CD4-positive, alpha-beta T cell treated with Interleukin-4 for 1 hour (primary cell): ENCODE measurements around the gene LBP.
"Not testable (repeated sequence)": the region's sequence is repeated elsewhere in the genome, so short reads cannot be mapped to it uniquely, and the experiment has no call there.

ENCODE experiments used
- DNase-seq, 2 donors: peaks; one replicate each; pipeline ENCODE4 v3.0.0-alpha.2; 2020 to 2022

The LBP gene

DNA sequence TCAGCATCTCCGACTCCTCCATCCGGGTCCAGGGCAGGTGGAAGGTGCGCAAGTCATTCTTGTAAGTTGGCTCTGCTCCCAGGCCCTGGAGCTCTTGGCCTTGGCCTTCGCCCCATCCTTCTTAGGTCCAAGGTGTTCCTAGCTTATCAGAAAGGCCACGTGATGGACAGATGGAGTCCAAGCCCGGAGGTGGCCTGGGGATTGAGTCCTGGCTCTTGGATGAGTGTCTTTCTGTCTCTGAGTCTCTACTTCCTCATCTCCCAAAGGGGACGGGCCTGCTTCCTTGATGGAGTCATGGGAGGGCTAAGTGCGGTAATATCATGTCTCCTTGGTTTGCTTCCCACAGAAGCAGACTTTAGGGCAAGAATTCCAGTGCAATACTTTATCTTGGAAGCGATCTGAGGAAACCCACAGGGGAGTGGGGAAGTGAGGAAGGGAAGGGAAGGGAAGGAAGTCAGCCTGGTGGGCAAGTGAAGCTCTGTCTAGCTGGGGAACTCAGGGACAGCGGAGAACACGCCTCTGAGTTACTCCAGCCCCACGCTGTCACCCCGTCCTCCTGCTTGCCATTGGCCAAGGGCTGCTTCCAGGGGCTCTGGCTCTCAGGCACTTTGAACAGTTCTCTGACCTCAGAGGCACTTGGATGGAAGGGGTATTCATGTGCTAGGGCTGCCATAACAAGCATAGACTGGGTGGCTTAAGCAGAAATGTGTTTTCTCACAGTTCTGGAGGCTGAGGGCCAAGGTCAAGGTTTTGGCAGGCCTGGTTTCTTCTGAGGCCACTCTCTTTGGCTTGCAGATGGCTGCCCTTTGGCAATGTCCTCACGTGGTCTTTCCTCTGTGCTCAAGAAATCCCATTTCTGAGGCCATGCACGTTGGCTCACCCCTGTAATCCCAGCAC is 4.8 kb downstream of the LBP start:
- DNase-seq: no peak

DNA sequence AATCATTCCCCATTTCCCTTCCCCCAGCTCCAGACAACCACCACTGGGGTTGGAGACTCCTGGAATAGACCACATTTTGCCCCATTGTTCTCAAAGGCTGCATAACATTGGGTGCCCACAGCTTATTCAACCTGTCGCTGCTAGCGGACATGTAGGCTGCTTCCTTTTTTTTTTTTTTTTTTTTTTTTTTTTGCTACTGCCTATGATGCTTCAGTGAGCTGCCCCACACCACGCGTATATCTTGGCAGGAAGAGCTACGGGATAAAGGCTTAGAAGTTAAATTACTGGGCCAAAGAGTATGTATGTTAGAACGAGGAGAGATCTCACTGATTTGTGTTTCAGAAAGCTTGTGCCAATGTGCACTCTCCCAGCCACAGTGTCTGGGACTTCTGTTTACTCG is 7.0 kb downstream of the LBP start:
- DNase-seq: no peak

DNA sequence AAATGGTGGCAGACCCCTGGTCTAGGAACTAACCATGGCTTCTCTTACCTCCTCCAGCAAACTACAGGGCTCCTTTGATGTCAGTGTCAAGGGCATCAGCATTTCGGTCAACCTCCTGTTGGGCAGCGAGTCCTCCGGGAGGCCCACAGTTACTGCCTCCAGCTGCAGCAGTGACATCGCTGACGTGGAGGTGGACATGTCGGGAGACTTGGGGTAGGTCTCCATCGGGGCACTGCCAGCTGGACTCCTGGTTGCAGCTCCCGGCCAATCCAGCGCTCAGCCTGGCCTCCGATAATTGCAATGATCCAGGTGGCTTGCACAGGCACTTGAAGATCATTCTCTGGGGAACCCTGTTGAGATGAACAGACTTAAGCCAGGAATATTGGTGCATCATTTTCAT is 7.9 kb downstream of the LBP start:
- no peak for DNase-seq

DNA sequence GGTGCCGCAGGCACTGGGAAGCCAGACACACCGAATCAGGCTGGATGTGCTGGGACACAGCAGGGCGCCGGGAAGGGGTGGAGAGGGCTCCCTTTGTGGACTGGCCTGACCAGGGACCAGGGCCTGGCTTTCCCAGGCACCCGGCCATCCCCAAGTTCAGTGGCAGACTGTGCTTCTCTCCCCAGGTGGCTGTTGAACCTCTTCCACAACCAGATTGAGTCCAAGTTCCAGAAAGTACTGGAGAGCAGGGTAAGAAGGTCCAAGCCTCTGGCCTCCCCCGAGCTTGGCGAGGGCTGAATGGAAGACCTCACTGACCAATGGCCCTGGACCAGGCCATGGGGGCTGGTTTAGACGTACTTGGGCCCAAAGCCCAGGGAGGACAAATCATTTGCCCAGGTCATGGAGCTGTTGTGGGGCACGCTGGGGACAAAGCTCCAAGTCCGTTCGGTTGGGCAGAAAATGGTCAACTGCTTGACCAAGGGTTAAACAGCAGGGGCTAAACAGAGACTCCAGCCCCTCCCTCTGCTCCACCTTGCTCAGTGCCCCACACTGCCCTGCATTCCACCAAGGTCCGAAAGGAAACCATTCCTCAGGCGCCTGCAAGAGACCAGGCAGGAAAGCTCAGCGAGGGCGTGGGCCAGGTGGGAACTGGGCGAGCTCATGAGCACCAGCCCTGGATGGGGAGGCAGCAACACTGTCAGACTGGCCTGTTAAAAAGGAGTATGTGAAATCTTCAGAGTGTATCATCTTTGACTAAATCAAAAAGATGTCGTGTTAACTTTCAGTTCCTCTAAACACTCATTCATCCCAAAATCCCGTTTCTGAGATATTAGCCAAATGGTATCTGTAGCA is 9.1 kb downstream of the LBP start:
- no peak for DNase-seq

- DNase-seq: no peak
Measured at GRCh38 chr20:38357653-38358207, 11.4 kb downstream of the LBP start.

- no peak for DNase-seq
Measured at GRCh38 chr20:38358556-38358955, 12.3 kb downstream of the LBP start.

GRCh38 chr20:38363004-38363747 is 16.9 kb downstream of the LBP start:
- DNase-seq: no peak

- DNase-seq: peak; percentile 0 to 23
Measured at GRCh38 chr20:38369389-38369788, 23.1 kb downstream of the LBP start.

DNA sequence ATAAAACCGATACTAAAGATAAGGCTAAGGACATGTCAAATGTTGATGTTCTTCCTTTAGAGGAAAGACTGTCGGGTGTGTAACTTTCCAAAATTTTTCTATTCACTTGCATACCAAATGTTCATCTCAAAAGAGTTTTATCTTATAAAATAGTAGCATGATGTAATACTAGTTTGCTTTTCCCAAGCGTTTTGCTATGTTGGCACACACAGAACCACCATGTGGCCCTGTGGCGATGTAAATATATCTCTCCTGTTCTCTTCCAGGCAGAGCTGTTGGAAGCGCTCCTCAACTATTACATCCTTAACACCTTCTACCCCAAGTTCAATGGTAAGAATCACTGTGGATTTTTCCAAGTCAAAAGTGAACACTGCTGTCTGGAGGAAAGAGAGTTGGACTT is 26.5 kb downstream of the LBP start:
- no peak for DNase-seq

DNA sequence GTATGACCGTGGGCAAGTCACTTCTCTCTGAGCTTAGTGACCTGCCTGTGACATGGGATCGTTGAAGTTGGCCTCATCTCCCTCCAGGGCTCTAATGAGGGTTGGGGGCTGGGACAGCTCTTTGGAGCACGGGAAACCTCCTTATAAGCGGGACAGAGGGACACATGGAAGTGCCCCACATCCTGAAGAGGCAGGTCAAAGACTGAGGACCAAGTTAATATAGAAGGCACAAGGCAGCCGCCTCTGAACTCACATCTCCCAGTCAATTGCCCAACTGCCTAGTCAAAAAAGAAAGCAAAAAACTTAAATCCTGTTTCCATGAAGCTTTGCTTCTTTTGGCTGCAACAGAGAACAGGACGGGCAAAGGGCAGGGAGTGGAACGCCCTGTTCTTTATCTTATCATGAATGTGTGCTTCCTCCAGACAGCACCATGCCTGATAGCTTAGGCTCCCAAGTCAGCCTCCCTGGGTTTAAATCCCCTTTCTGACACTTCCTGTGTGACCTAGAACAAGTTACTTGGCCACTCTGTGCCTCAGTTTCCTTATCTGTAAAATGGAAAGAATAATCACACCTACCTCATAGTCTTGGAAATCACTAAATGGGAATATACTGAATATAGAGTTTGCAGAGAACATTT is 27.1 kb downstream of the LBP start:
- DNase-seq: no peak

DNA sequence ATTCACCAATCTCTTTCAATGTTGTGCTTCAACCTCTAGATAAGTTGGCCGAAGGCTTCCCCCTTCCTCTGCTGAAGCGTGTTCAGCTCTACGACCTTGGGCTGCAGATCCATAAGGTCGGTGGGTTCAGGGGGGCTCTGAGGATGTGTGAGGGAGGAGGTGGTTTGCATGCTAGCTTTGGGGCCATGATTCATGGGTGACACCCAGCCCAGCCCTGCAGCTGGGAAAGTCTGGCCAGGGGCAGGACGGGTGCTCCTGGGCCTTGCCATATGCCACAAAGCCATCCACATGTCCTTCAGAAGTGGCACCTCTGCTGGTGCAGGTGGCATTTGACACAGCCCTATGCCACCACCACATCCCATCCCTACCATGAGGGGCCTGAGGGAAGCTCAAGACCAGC is 27.6 kb downstream of the LBP start:
- DNase-seq: no peak

DNA sequence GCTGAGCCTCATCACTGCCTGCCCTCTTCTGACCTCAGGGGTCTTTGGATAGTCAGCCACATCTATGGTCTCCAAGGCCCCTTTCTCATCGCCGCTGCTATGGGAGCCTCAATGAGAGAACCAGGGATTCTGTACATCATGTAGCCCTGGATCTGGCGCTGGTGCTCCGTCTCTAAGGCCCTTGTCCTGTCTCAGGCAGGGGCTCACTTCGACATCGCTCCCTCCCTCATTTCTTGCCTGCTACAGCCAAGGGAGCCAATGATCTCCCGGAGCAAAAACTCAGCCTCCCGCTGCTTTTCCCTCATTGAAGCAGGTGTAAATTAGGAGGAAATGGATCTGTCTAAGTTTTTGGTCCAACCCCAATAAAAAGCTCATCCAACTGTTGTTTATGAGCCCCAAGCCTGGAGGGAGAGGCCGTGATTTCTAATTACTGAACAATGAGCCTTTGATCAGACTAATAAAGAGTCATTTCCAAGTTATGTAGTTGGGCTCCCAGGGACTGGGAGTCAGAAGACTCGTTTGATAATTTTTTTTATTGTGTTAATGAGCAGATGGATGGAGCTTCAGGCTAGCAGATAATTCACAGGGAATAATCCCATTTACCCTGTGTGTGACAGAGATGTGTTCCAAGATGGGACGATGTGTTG is 30.9 kb downstream of the LBP start:
- DNase-seq: no peak

DNA sequence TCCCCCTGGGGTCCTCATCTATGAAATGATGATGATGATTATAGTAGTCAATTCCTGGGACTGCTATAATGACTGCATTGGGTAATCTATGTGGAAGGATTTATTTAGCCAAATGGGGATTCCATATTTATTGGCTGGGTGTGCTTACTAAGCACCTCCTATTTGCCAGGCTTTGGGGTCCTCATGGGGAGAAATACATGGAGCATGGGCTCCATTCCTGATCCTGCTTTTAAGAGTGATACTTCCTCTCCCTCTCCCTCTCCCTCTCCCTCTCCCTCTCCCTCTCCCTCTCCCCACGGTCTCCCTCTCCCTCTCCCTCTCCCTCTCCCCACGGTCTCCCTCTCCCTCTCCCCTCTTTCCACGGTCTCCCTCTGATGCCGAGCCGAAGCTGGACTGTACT is 31.6 kb downstream of the LBP start:
- DNase-seq: not testable (repeated sequence)

GRCh38 chr20:38383147-38383546 is 36.9 kb downstream of the LBP start:
- no peak for DNase-seq

DNA sequence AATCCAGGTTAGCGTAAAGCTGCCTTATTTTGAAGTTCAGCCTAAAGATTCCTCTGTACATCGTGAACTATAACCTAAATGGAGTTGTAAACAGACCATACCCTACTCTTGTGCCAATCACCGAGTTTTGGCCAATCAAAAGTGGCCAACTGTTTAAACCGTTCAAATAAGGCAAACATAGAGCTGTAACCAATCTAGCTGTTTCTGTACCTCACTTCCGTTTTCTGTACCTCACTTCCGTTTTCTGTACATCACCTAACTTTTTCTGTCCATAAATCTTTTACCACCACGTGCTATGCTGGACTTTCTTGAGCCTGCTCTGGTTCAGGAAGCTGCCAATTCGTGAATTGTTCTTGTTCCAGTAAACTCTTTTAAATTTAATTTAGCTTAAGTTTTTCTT is 39.7 kb downstream of the LBP start:
- no peak for DNase-seq

GRCh38 chr20:38386851-38387250 is 40.6 kb downstream of the LBP start:
- no peak for DNase-seq

DNA sequence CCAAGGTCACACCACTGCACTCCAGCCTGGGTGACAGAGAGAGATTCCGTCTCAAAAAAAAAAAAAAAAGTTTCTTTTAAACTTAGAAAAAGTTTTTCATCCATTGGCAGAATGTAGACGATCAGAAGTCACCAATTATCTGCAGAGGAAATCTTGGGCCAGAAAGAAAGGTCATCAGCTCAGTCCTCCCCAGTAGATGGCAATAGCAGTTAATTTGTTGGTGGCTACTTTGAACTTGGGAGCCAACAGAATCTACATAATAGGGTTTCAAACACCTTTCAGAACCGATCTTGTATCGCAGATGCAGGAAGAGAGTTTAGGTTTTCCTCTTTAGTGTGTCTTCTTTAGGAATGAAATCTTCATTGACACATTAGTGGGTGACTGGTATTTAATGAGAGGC is 41.7 kb downstream of the LBP start:
- no peak for DNase-seq

DNA sequence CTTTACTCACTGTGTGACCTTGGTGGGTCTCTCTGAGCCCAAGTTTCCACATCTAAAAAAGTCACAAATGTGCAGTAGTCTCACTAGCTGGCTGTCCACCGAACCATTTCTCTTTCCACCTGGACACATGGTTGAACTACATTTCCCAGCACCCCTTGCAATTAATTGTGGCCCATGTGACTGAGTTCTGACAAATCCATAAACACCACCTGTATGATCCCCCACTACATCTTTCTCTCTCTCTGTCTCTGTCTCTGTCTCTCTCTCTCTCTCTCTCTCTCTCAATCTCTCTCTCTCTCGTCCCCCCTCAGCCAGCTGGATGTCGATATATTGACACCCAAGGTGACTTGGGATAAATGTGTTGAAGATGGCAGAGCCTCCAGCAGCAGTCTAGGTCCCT is 46.1 kb downstream of the LBP start:
- DNase-seq: no peak

DNA sequence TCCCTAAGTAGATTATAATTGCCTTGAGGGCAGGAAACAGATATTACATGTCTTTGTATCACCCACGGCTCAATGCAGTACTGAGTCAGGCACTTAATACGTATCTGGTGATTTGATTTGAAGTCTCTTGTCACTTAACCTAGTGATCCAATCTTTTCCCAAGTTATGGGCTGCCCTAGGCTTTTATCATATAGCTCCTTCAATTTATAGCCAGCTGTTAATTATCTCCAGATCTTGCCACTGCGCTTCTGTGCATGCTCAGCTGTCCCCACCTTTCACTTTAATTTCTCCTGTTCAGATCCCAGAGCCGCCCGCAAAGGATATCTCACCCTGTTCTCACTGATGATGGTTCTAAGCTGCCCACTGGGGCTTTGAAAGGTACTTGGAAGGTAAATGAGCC is 47.0 kb downstream of the LBP start:
- no peak for DNase-seq

DNA sequence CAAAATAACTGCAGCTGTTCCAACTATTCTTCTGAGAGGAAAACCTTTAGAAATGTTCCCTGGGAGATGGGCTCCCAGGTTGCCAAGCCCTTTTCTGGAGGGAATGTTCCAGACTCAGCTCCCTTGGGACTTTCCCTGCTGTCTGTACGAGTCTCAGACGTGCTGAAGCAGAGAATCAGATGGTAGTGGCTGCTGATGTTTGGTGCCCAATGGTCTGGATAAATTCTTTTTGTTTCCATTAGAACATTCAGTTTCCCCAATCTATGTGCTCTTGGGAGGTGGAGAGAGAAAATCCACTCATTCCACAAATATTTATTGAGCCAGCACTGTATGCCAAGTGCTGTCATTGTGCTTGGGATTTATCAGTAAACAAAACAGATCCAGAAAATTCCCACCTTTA is 48.9 kb downstream of the LBP start:
- no peak for DNase-seq

- not testable (repeated sequence) for DNase-seq
Measured at GRCh38 chr20:38395751-38396395, 49.6 kb downstream of the LBP start.
